H9 (cell line): ENCODE measurements around the gene KIAA2012. TPM values are rescaled to one million over a fixed set of nuclear protein-coding genes. Genes with fewer than 3 reads are reported as not detected.

ENCODE experiments used
- DNase-seq: peaks from one replicate; pipeline ENCODE4 v3.0.0-alpha.2; 2017
- H2AFZ ChIP-seq: one replicate; pipeline ENCODE4 v1.6.1; 2013; ENCODE audit warnings: mild to moderate bottlenecking, low read length, control low read depth, moderate library complexity
- H2AK5ac ChIP-seq: 2 replicates; pipeline ENCODE4 v1.6.1; 2013; ENCODE audit warnings: low read length, control low read depth, mixed read lengths; ENCODE audit not compliant: insufficient read length
- H2BK120ac ChIP-seq: one replicate; pipeline ENCODE4 v1.6.1; 2013; ENCODE audit warnings: low read depth, mild to moderate bottlenecking, low read length, control low read depth, inconsistent platforms; ENCODE audit not compliant: poor library complexity, severe bottlenecking
- H2BK12ac ChIP-seq: 2 replicates; pipeline ENCODE4 v1.6.1; 2013; ENCODE audit warnings: low read length, control low read depth, mixed read lengths, low read depth; ENCODE audit not compliant: insufficient read length
- H2BK15ac ChIP-seq: 2 replicates; pipeline ENCODE4 v1.6.1; 2013; ENCODE audit warnings: low read depth, low read length, control low read depth
- H2BK20ac ChIP-seq: one replicate; pipeline ENCODE4 v1.6.1; 2013; ENCODE audit warnings: low read depth, mild to moderate bottlenecking, low read length, control low read depth, inconsistent platforms; ENCODE audit not compliant: poor library complexity, severe bottlenecking
- H2BK5ac ChIP-seq: 2 replicates; pipeline ENCODE4 v1.6.1; 2013; ENCODE audit warnings: low read length, control low read depth, mixed read lengths; ENCODE audit not compliant: insufficient read length
- H3K14ac ChIP-seq: 2 replicates; pipeline ENCODE4 v1.6.1; 2013; ENCODE audit warnings: low read length, control low read depth; ENCODE audit not compliant: insufficient read depth
- H3K18ac ChIP-seq: 2 replicates; pipeline ENCODE4 v1.6.1; 2013; ENCODE audit warnings: low read depth, mild to moderate bottlenecking, mixed read lengths, low read length, control low read depth; ENCODE audit not compliant: insufficient read length
- H3K23ac ChIP-seq: 2 replicates; pipeline ENCODE4 v1.6.1; 2013; ENCODE audit warnings: low read length, control low read depth, mixed read lengths, low read depth; ENCODE audit not compliant: insufficient read length
- H3K23me2 ChIP-seq: 2 replicates; pipeline ENCODE4 v1.6.1; 2013; ENCODE audit warnings: low read depth, mild to moderate bottlenecking, mixed read lengths, low read length, control low read depth; ENCODE audit not compliant: insufficient read length, poor library complexity, severe bottlenecking
- H3K27ac ChIP-seq: 2 replicates; pipeline ENCODE4 v1.5.1; 2013; ENCODE audit warnings: low read length, control low read depth, mixed read lengths, low read depth; ENCODE audit not compliant: insufficient read length
- H3K27me3 ChIP-seq: 2 replicates; pipeline ENCODE4 v1.6.1; 2013; ENCODE audit warnings: low read length, control low read depth, inconsistent platforms; ENCODE audit not compliant: insufficient read depth
- H3K4ac ChIP-seq: 2 replicates; pipeline ENCODE4 v1.6.1; 2013; ENCODE audit warnings: low read depth, mild to moderate bottlenecking, control low read depth, inconsistent platforms, low read length, moderate library complexity
- H3K4me1 ChIP-seq: 2 replicates; pipeline ENCODE4 v1.6.1; 2013; ENCODE audit warnings: low read length, control low read depth, inconsistent platforms; ENCODE audit not compliant: insufficient read depth
- H3K4me2 ChIP-seq: 2 replicates; pipeline ENCODE4 v1.6.1; 2013; ENCODE audit warnings: low read length, control low read depth, mixed read lengths; ENCODE audit not compliant: insufficient read length, insufficient read depth
- H3K56ac ChIP-seq: 2 replicates; pipeline ENCODE4 v1.6.1; 2013; ENCODE audit warnings: low read depth, mild to moderate bottlenecking, mixed read lengths, low read length, control low read depth; ENCODE audit not compliant: insufficient read length
- H3K79me1 ChIP-seq: 2 replicates; pipeline ENCODE4 v1.6.1; 2013; ENCODE audit warnings: low read depth, mild to moderate bottlenecking, moderate library complexity, low read length, control low read depth, inconsistent platforms; ENCODE audit not compliant: insufficient read depth, poor library complexity, severe bottlenecking
- H3K79me2 ChIP-seq: 2 replicates; pipeline ENCODE4 v1.6.1; 2013; ENCODE audit warnings: low read length, control low read depth, inconsistent platforms; ENCODE audit not compliant: insufficient read depth
- H3K9ac ChIP-seq: 2 replicates; pipeline ENCODE4 v1.6.1; 2013; ENCODE audit warnings: low read length, control low read depth, mixed read lengths; ENCODE audit not compliant: insufficient read length; ENCODE audit errors: extremely low read depth
- H3K9me3 ChIP-seq: one replicate; pipeline ENCODE4 v1.6.1; 2013; ENCODE audit warnings: low read depth, low read length, inconsistent platforms; ENCODE audit not compliant: control insufficient read depth
- H3T11ph ChIP-seq: one replicate; pipeline ENCODE4 v1.6.1; 2013; ENCODE audit warnings: mild to moderate bottlenecking, low read length, control low read depth, inconsistent platforms
- H4K20me1 ChIP-seq: one replicate; pipeline ENCODE4 v1.6.1; 2013; ENCODE audit not compliant: control insufficient read depth, insufficient read length, insufficient read depth
- H4K5ac ChIP-seq: 2 replicates; pipeline ENCODE4 v1.6.1; 2013; ENCODE audit warnings: low read depth, mild to moderate bottlenecking, mixed read lengths, low read length, control low read depth; ENCODE audit not compliant: insufficient read length
- H4K8ac ChIP-seq: replicated peaks from 2 replicates; pipeline ENCODE4 v1.6.1; 2013; ENCODE audit warnings: low read length, control low read depth, mixed read lengths, low read depth; ENCODE audit not compliant: insufficient read length
- H4K91ac ChIP-seq: 2 replicates; pipeline ENCODE4 v1.6.1; 2013; ENCODE audit warnings: low read depth, mild to moderate bottlenecking, moderate library complexity, mixed read lengths, low read length, control low read depth; ENCODE audit not compliant: insufficient read length
- H3K27ac Mint-ChIP-seq, 3 experiments: 2 replicates in 2 of 3; 3 replicates in 1 of 3; pipeline ENCODE4 v1.8.0; 2020 to 2021; ENCODE audit warnings: mixed read lengths in 3 of 3, mild to moderate bottlenecking in 1 of 3, moderate library complexity in 1 of 3
- H3K27me3 Mint-ChIP-seq: 2 replicates; pipeline ENCODE4 v1.8.0; 2021; ENCODE audit warnings: low read depth, mild to moderate bottlenecking, moderate library complexity, mixed read lengths
- H3K36me3 Mint-ChIP-seq, 3 experiments: 2 replicates in 2 of 3; 3 replicates in 1 of 3; pipeline ENCODE4 v1.8.0; 2020 to 2021; ENCODE audit warnings: low read depth in 3 of 3, mixed read lengths in 3 of 3; ENCODE audit not compliant: insufficient read depth in 1 of 3
- H3K4me1 Mint-ChIP-seq, 2 experiments: 2 replicates each; pipeline ENCODE4 v1.8.0; 2020; ENCODE audit warnings: mixed read lengths in 2 of 2
- H3K4me3 Mint-ChIP-seq, 2 experiments: 2 replicates in 1 of 2; 3 replicates in 1 of 2; pipeline ENCODE4 v1.8.0; 2020 to 2021; ENCODE audit warnings: mild to moderate bottlenecking in 2 of 2, mixed read lengths in 2 of 2, moderate library complexity in 1 of 2
- H3K9me3 Mint-ChIP-seq, 2 experiments: 2 replicates in 1 of 2; 3 replicates in 1 of 2; pipeline ENCODE4 v1.8.0; 2020; ENCODE audit warnings: mild to moderate bottlenecking in 2 of 2, mixed read lengths in 2 of 2, moderate library complexity in 1 of 2
- CTCF ChIP-seq: fragments of 200-600 bp; sonication (generic); conservative IDR thresholded peaks from 3 replicates; pipeline ENCODE4 v1.8.0; 2021; ENCODE audit warnings: antibody characterized with exemption, mild to moderate bottlenecking
- WGBS: extraction: QIAGEN DNeasy Blood & Tissue Kit; methylation state at CpG from one replicate; pipeline ENCODE4 v1.1.7; 2013; ENCODE audit warnings: missing lambda C conversion rate, low lambda C conversion rate, mixed read lengths; ENCODE audit not compliant: insufficient read length; ENCODE audit errors: extremely low coverage; 5-methylcytosine and 5-hydroxymethylcytosine counted together
- total RNA-seq: library from RNA; stranded (reverse); gene quantifications from 2 replicates; pipeline ENCODE4 v1.2.1, GENCODE V29; 2021

The KIAA2012 gene
- total RNA-seq, 1 experiment from 2014 or later: not detected

GRCh38 chr2:202127687-202128331 is 54.8 kb downstream of the KIAA2012 start:
- Histone ChIP-seq H2BK120ac (no peak overlapping the region), H3K23ac (no peak overlapping the region), H4K91ac (no peak overlapping the region), H4K20me1 (no peaks in the 10 kb centered on the region), H3K79me2 (no peaks in the 10 kb centered on the region), H3K9ac (no peak overlapping the region), H2BK12ac (no peak overlapping the region), H2BK15ac (no peak overlapping the region), H4K5ac (no peak overlapping the region), H3K14ac (no peak overlapping the region), H3T11ph (no peak overlapping the region), H3K18ac (no peak overlapping the region), H2BK20ac (no peak overlapping the region), H3K9me3 (no peaks in the 10 kb centered on the region), H2AK5ac (no peak overlapping the region), H3K4me1 (no peaks in the 10 kb centered on the region), H3K23me2 (peaks cover 2% of the 10 kb centered on the region), H3K4me2 (no peak overlapping the region), H2AFZ (no peak overlapping the region), H3K27ac (no peak overlapping the region), H3K56ac (no peak overlapping the region), H3K4ac (no peak overlapping the region), H3K27me3 (no peaks in the 10 kb centered on the region), H4K8ac (no peak overlapping the region), H2BK5ac (no peak overlapping the region), H3K79me1 (no peaks in the 10 kb centered on the region)
- Mint-ChIP-seq H3K4me1 (peaks cover 17 to 24% of the 10 kb centered on the region in 2 experiments), H3K27ac (peak overlapping the region in 2 of 3 experiments; percentile 22 to 70; a peak in 2 of 7 replicates), H3K27me3 (no peaks in the 10 kb centered on the region), H3K36me3 (no peaks in the 10 kb centered on the region), H3K9me3 (no peaks in the 10 kb centered on the region; a peak in 1 of 5 replicates), H3K4me3 (no peak overlapping the region)
- DNase-seq: no peak
- no peak for TF ChIP-seq CTCF
- no CpG with 5 or more reads among the region's 3 CpGs for WGBS
